ENCODE data around the gene OBSCN. TPM values are rescaled to one million over a fixed set of nuclear protein-coding genes. Genes with fewer than 3 reads are reported as not detected.

OBSCN gene
- total and polyA plus RNA-seq, 4 donors: 0.54 to 5.6 (median 2.7) TPM

GRCh38 chr1:228317891-228318810 is 110.3 kb downstream of the OBSCN start (continued):
- TF ChIP-seq REST (IDR thresholded peaks at IDR 0.05) (no peak), SP1 (IDR thresholded peaks at IDR 0.05) (no peak), HNF4A (conservative IDR thresholded peaks at IDR 0.05) (no peak)

GRCh38 chr1:228318823-228319241 is 111.0 kb downstream of the OBSCN start:
- WGBS: 96% methylated on average over 15 of the region's 15 CpGs
- TF ChIP-seq FOXA2 (IDR thresholded peaks at IDR 0.05) (no peak), GABPA (IDR thresholded peaks at IDR 0.05 in 1 of 2, conservative IDR thresholded peaks at IDR 0.05 in 1 of 2) (no peak), ATF3 (IDR thresholded peaks at IDR 0.05) (no peak), MAX (IDR thresholded peaks at IDR 0.05) (no peak), FOXA1 (IDR thresholded peaks at IDR 0.05) (no peak), HNF4G (IDR thresholded peaks at IDR 0.05) (no peak), JUND (IDR thresholded peaks at IDR 0.05) (no peak), TAF1 (conservative IDR thresholded peaks at IDR 0.05) (no peak), YY1 (IDR thresholded peaks at IDR 0.05) (no peak), EGR1 (IDR thresholded peaks at IDR 0.05; ENCODE audit: low read depth in 2 of 2) (no peak), REST (IDR thresholded peaks at IDR 0.05) (no peak), NR2F2 (IDR thresholded peaks at IDR 0.05) (no peak), HNF4A (conservative IDR thresholded peaks at IDR 0.05) (no peak), ZBTB33 (IDR thresholded peaks at IDR 0.05) (no peak), CTCF (IDR thresholded peaks at IDR 0.05; ENCODE audit: low read depth, low read length, missing input control) (no peak), RXRA (IDR thresholded peaks at IDR 0.05) (no peak), RAD21 (IDR thresholded peaks at IDR 0.05) (no peak)
- Histone ChIP-seq H3K4me1 (ENCODE audit: control insufficient read depth in 4 of 4, insufficient read depth in 4 of 4, low read length in 3 of 4) (no peaks in the 10 kb centered on the region), H3K4me3 (ENCODE audit: low read depth in 1 of 3, low read length in 3 of 3) (no peak overlapping the region), H3K9me3 (ENCODE audit: control insufficient read depth in 4 of 4, low read length in 3 of 4) (peaks cover 0 to 3% (median 0%) of the 10 kb centered on the region in 4 donors), H3K27me3 (ENCODE audit: control insufficient read depth in 4 of 4, insufficient read depth in 4 of 4, low read length in 3 of 4) (no peaks in the 10 kb centered on the region), H3K36me3 (ENCODE audit: control insufficient read depth in 4 of 4, insufficient read depth in 3 of 4, low read depth in 1 of 4, low read length in 3 of 4) (peaks cover 0 to 2% (median 0%) of the 10 kb centered on the region in 4 donors), H3K27ac (ENCODE audit: low read depth in 1 of 2, low read length in 2 of 2) (no peak overlapping the region), H3K9ac (ENCODE audit: low read depth in 1 of 2, low read length in 2 of 2) (no peak overlapping the region)
- no peak for DNase-seq (ENCODE audit: low spot score)
